HG02852 (cell line): ENCODE results near the gene LPCAT1.
"Not testable (repeated sequence)": the region's sequence is repeated elsewhere in the genome, so short reads cannot be mapped to it uniquely, and the experiment has no call there.

Experiments used
- ATAC-seq: cut with Tn5 transposase; IDR thresholded peaks from one replicate; pipeline ENCODE4 v1.9.1; 2021; ENCODE audit warnings: mild to moderate bottlenecking, moderate library complexity; ENCODE audit not compliant: unreplicated experiment

The LPCAT1 gene

DNA sequence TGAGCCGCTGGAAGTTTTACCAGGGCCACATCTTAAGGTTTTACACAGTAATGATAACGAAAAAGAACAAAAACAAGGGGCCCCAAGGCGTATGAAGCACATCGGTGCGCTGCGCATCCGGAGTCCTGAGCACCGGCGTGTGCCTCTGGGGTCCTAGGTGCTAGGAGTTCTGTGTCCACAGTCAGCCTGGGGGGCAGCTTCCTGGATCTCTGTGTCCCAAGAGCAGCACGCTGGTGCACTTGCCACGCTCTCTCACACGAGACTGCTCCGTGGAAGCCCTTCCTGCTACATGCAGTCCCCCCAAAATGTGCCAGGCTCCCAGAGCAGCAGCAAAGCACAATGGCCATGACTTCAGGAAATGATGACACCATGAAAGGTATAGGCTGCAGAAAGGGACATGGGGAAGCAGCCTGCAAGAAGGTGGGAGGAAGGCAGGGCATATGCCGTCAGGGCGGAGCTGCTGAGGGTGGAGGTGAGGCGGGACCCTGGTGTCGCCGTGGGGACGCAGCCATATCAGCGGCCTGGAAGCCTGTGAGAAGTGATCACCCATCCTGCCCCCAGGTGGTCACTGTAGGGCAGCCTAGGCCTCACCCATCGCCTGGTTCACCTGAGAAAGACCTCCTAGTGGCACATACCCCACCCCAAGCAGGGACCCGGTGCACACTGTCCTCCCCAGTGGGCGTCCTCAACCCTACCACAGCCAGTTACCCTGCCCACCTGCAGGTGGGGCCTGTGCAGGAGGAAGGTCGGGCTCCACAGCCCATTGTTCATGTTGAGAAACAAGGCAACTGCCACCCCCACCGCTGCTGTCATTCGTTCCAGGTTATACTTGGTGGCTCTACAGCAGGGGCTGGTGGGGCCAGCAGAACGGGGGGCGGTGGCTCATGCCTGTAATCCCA is 54.9 kb downstream of the LPCAT1 start:
- ATAC-seq = no peak

DNA sequence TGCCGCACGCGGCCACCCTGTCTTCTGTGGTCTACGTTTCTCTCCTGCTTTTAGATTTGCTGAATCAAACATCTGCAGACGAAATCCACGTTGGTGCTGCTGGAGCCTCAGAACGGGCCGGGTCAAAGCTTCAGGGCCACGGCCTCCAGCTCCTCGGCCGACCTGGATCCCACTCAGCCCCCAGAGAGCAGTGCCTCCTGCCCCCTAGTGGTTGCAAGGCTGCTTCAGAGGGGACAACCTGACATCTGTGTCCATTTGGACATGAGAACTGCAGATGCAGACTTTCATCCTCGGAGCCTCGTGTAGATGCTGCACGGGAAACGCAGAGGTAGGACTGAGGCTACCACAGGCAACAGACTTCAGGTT is 55.5 kb downstream of the LPCAT1 start:
- no peak for ATAC-seq

DNA sequence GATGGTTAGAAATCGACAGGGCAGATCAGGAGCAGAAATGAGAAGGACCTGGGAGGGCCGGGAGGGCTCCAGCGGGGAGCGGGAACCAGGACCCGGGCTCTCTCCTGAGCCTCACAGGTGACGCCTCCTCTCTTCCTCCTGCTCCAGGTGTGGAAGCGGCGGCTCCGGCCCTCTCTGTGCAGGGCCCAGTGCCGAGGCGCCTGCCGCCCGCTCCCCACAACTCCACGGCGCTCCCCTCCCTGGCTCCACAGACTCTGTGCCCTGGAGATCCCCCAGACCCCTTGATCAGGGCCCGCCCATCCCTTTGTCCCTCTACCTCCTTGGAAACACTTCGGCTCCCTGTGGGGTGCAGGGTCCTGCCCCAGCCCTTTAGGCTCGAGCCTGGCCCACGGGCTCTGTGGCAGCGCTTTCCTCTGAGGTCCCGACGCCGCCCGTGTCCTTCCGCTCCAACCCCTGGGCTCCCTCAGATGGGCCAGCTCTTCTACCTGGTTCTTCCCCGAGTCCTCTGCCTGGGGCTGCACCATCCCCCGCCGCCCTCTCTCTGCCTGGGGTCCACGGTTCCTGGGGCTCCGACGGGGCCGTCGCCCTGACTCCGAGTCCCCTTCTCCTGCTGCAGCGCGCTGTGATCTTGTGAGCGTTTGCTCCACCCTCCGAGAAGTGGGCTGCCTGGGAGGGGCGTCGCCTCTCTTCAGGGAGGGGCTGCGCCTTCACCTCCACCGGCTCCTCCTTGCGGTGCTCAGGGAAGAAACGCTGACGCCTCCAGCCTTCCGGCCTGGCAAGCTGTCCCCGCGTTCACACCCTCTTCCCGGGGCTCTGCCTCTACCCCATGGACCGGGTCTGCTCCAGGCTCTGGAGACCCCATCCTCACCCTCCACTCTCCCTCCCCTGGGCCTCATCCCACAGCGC is 56.2 kb downstream of the LPCAT1 start:
- ATAC-seq = no peak

DNA sequence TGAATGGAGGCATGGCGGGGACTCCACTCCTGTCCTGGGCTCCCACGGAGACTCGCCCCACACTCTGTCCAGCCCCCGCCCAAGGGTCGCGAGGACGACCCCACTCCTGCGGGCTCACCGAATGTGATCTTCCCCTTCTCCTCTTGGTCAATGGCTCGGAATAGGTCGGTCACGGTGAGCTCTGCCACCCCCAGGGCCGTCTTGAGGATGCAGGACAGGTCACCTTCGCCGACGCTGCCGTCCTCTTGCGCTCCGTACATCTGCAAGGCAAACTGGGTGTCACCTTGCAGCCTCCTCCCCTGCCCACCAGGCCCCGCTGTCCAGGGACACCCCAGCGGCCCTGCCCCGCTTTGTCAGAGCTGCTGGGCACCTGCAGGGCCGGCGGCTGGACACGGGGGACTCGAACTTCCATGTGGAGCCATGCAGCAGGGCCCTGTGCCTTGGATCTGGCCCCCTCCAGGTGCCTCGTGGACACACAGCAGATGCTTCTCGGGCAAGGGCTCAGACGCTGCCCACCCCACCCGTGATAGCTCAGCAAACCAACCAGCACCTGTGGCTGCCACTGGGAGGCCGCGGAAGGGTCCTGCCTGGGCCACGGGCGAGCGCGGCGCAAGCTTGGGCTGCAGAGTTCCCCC is 57.0 kb downstream of the LPCAT1 start:
- ATAC-seq = no peak

DNA sequence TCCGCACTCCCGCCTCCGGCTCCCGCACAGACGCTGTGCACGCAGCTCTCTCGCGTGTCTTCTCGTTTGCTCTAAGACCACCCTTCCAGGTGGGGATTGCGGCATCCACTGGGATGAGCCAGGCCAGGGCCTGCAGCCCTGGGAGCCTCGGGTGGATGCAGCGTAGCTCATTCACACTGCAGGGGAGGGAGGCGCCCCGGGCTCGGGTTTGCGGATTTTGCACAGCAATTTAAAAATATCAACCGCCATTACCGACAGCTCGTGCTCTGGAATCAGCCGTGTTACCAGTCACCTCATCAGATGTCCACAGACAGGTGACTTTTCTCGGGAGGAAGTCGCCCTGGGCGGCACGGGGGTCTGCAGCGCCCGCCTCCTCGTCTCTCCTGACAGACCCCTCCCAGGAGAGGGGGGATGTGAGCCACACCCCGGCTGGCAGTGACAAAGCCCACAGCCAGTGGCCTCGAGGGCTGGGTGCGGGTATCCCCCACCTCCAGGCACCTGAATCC is 57.7 kb downstream of the LPCAT1 start:
- ATAC-seq = no peak

DNA sequence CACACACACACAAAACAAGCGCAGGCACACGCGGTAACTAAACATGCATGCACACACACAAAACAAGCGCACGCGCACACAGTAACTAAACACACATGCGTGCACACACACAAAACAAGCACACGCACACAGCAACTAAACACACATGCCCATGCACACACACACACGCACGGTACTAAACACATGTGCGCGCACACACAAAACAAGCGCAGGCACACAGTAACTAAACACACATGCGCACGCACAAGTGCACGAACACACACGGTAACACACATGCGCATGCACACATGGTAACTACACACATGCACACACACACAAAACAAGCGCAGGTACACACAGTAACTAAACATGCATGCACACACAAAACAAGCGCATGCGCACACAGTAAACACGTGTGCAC is 58.6 kb downstream of the LPCAT1 start:
- no peak for ATAC-seq

DNA sequence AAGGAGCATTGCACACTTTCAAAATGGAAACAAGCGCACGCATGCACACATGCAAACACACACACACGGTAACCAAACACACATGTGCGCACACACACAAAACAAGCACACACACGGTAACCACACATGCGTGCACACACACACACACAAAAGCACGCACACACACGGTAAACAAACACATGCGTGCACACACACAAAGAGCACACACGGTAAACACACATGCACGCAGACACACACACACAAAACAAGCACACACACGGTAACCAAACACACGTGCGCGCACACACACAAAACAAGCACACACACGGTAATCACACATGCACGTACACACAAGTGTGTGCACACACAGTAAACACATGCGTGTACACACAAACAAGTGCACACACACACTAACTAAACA is 59.2 kb downstream of the LPCAT1 start:
- ATAC-seq = no peak

DNA sequence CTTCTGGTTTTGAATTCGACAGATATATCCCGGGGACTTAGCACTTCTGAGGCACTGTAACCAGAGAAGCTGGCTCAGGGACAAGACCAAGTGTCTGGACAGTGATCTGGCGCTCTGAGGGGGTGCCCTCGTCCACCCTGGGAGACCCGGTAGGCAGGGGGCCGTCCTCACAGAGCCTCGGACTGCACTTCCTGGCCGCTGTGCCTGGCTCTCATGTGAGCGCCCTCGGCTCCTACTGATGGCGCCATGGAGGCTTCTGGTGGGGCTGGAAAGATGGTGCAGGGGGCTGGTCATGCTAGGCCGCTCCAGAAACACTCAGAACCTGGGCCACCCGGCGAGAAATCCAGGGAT is 59.7 kb downstream of the LPCAT1 start:
- ATAC-seq = no peak

DNA sequence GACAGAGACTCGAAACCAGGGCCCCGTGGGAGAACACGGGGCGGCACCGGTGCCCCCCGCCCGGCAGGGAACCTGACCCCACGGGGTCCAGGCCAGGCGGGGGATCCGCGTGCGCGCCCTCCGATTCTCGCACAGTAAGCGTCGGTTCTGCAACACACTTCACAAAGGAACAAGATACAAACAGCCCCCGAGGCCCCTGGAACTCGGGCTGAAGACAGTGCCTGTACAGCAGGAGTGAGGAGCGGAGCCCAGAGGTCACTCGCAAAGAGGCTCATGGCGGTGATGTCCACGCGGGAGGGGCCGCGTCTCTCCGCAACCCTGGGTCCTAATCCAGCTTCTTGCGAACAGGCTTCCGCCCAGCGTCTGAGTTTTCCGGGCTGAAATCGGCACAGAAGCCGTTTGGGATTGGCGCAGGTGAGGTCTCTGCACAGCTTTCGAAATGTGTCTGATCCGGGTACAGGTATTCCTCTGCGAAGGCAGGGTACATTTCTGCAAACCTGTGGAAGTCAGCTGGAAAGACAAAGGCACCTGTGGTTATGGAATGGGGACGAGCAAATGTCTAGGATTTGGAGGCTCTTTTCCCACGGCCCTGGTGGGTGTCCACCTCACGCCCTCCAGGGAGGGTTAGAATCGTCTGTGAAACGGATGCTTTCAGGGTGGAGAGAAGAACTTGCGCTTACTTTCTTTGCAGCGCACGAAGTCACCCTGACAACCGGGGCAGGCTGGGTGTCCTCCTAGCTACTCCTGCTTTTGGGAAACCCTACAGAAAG is 60.2 kb downstream of the LPCAT1 start:
- no peak for ATAC-seq

DNA sequence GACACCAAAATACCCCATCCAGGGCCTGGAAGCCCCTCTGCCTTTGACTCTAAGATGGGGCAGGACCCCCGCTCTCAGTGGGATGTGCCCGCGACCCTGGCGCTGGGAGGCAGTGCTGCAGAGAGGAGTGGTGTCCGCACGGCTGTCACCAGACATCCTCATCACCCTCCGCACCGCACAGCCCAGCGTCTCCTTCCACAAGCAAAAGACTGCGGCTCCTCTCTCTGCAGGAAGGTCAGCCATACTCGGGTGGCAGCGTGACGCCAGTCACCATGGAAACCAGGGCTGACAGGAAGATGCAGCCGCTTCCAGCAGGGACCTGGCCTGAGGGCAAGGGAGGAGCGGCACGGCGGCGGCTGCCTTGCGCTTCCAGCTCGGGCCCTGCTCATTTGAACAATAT is 61.4 kb downstream of the LPCAT1 start:
- ATAC-seq = no peak

DNA sequence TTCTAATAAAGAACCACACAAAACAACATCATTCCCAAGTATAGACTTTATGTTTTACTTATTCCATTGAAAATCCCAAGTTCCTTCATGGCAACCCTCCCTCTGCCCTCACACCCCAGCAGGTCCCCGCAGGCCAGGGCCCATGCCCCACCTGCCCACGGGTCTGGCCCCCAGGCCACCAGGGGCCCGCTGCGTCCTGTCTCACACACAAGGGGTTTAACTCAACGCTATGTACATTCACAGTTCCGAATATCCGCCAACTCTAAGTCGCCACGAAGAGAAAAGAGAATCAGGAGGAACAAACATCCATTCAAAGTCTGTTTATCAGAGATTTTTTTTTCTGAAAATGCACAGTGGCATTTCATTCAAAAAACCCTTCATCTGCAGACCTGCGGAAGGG is 62.4 kb downstream of the LPCAT1 start:
- ATAC-seq = no peak

DNA sequence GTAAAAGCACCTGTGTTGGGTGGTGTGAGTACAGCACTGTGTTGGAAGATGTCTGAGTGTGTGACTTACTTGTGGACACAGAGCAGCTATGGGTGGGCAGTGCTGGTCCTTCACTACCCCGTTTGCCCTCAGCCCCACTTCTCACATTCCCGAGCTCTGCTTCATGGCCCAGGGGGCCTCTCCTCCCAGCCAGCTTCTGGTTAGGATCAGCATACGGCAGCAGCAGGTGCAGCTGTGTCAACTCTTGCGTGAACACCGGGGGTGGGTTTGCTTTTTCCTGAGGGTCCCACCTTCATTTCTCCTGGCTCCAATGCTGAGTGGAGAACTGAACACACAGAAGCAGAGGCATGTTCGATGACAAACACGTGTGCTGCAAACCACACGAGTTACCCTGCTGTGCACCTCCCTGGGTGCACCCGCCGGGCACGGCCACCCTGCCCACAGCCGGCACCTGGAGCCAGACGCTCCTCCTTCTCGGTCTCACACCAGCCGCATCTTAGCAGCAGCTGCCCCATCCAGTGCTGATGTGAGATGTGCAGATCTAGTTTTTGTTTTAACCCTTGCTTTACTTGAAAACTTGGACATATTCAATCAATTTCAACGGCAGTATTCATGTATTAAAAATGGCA is 63.6 kb downstream of the LPCAT1 start:
- no peak for ATAC-seq

DNA sequence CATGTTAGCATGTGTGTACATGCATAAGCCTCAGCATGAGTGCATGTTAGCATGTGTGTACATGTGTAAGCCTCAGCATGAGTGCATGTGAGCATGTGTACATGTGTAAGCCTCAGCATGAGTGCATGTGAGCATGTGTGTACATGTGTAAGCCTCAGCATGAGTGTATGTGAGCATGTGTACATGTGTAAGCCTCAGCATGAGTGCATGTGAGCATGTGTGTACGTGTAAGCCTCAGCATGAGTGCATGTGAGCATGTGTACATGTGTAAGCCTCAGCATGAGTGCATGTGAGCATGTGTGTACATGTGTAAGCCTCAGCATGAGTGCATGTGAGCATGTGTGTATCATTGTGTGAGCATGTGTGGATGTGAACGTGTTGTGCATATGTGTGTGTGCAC is 64.3 kb downstream of the LPCAT1 start:
- ATAC-seq = not testable (repeated sequence)

DNA sequence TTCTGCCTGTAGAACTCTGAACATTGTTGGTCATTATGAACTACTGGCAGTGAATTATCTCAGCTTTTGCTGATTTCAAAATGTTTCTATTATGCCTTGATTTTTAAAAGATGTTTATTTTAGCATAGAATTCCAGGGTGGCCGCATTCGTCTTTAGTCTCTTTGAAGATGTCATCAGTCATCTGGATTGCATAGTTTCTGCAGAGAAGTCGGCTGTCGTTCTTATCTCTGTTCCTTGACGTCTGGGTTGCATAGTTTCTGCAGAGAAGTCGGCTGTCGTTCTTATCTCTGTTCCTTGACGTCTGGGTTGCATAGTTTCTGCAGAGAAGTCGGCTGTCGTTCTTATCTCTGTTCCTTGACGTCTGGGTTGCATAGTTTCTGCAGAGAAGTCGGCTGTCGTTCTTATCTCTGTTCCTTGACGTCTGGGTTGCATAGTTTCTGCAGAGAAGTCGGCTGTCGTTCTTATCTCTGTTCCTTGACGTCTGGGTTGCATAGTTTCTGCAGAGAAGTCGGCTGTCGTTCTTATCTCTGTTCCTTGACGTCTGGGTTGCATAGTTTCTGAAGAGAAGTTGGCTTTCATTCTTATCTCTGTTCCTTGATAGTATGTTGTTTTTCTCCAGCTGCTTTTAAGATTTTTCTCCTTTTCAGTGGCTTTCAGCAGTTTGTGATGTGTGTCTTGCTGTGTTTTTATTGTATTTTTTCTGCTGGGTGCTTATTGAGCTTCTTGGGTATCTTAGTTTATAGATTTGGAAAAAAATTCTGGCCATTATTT is 67.5 kb downstream of the LPCAT1 start:
- ATAC-seq = not testable (repeated sequence)

DNA sequence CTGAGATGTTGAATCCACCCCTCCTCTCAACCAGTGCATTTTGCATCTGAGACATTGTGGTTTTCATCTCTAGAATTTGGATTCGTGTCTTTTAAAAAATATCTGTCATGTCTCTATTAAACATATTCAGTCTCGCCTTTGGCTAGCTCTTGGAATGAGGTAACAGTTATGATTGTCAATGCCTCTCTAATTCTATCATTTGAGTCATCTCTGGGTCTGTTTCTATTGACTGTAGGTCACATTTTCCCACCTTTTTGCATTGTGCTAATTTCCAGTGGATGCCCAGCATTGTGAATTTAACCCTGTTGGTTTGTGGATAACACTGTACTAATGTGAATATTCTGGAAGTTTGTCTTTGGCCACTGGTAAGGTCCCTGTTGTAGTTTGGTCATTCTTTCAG is 70.1 kb downstream of the LPCAT1 start:
- ATAC-seq = no peak

DNA sequence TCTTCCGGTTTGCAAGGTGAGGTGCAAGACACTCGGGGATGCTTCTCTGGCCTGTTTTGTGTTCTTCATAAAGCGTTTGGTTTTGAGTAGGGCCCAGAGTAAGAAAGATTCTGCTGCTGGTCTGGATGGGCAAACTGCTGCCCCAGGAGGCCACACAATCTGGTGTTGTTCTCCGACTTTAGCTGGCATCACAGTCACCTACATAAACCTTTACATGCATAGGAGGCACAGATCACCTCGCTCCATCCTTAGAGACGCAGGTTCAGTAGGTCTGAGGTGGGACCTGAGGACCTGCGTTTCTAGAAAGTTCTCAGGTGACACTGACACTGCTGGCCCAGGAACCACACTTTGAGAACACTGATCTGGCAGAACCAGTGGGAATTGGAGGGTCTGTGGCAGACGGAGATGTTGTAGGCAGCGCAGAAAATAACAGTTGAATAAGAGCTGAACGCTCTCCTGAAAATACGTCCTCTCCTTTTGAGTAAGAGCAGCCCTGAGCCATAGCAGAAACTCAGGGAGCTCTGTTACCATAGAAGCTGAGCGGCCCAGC is 74.6 kb downstream of the LPCAT1 start:
- ATAC-seq = no peak

DNA sequence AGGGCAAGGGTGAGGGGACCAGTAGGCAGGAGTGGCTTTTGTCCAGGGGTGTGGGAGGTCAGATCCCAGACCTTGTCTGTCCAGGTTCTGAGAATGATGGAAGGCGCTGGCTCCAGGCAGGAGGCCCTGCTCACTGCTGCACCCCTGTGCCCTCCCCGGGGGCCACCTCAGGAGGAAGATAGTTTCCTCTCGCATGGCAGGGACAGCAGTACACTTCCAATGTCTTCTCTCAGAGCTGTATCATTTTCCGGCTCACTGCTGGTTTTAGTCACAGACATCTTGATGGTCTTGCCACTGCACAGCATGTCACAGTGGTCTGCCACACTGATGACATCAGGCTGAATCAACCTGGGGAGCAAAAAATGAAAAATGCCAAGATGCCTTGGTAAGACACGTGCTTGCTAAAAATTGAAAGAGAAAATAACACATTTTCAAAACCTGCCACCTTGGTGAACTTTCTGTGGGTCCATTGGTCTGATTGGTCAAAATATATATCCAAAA is 75.2 kb downstream of the LPCAT1 start:
- ATAC-seq = no peak

DNA sequence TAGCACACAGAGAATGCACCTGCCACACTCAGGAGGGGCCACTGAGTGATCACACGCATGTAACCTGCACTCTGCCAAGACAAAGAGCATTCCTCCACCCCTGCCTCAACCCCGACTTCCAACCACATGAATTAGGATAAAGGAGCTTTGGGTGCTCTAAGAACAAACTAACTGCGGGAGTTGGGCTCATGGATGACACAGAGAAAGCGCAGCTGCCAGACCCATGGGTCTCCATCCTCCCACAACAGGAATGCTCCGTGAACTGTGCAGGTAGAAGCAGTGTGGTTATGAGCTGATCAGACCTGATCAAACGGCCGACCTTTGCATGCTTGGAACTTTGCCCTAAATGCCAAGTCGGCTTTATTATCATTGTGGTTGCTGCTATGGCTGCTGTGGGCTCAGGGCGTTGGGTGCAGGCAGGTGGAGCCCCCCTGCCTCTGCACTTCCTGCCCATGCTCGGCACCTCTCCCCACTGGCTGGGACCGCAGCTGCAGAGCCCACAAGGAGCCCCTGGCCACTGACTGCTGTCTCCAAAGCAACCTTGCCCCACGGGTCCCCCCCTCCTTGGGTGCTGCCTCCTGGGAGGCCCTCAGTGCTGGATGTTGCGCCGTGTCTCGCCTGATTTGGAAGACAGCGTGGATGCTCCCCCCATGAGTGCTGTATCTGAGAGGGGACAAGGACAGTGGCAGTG is 75.9 kb downstream of the LPCAT1 start:
- no peak for ATAC-seq
